ENCODE measurements around the gene C3orf20. TPM values are rescaled to one million over a fixed set of nuclear protein-coding genes. Genes with fewer than 3 reads are reported as not detected.
"Not testable (repeated sequence)": the region's sequence is repeated elsewhere in the genome, so short reads cannot be mapped to it uniquely, and the experiment has no call there.

C3orf20 gene
- total RNA-seq, 4 donors from 2014 or later: not detected

DNA sequence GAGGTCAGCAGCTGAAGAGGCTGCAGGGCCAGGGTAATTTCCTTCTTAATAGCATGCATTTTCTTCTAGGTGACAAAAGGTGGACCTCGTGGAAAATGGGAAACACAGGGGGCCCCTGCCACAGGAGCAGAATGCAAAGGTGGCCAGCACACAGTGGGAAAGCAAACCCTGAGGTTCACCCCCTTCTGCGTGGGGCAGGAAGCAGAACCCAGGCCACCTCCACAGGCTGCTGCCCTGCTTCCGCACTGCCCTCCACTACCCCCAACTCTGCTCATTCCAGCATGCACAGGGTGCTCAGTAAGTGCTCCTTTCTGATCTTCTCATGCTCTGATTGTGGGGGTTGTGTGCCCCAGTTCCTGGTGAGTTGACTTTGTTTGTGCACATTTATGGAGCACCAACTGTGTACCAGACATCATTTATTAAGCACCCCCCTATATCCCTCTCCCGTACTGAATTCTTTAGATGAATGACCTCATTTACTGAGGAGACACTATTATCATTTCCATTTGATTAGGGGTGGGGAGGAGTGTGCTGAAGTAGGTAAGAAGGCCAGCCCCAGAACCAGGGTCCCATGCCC is 131.1 kb downstream of the C3orf20 start:
- 46 to 49% methylated on average over 4 of the region's 4 CpGs for WGBS, 2 donors
- no peak for DNase-seq (ENCODE audit: low spot score in 2 of 2)

DNA sequence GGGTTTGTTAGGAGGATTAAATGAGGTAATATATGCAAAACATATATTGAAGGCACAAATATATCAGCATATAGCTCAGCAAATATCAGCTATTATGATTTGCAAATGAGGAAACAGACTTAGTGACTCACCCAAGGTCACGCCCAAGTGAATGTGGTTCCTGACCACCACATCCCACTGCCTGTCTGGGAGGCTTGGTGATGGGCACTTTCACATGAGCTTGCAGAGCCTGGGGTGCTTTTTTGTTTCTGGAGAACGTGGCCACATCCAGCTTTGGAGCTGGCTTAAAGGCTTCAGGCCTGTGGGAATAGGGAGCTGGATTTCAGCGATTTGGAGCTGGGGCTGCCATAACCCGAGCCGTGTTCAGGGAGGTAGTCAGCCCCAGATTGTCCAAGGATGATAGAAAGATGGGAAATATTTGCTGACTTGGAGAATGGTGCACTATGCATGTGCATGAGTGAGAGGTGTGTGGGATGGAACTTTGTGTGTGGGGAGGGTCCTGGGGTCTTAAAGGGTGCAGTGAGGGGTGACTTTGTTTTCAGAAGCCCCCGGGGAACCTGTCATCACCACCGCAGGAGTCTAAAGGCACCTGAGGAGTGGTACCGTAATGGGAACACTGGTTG is 131.8 kb downstream of the C3orf20 start:
- H3K4me3 ChIP-seq: no peak overlapping the region
- DNase-seq (ENCODE audit: low spot score in 2 of 2): no peak
- H3K27ac ChIP-seq: no peak overlapping the region
- TF ChIP-seq POLR2A (IDR thresholded peaks at IDR 0.05) (no peak), EP300 (IDR thresholded peaks at IDR 0.05) (no peak)
- TF ChIP-seq, protein P1, sequence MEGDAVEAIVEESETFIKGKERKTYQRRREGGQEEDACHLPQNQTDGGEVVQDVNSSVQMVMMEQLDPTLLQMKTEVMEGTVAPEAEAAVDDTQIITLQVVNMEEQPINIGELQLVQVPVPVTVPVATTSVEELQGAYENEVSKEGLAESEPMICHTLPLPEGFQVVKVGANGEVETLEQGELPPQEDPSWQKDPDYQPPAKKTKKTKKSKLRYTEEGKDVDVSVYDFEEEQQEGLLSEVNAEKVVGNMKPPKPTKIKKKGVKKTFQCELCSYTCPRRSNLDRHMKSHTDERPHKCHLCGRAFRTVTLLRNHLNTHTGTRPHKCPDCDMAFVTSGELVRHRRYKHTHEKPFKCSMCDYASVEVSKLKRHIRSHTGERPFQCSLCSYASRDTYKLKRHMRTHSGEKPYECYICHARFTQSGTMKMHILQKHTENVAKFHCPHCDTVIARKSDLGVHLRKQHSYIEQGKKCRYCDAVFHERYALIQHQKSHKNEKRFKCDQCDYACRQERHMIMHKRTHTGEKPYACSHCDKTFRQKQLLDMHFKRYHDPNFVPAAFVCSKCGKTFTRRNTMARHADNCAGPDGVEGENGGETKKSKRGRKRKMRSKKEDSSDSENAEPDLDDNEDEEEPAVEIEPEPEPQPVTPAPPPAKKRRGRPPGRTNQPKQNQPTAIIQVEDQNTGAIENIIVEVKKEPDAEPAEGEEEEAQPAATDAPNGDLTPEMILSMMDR (IDR thresholded peaks at IDR 0.05): no peak
- H3K4me1 ChIP-seq: peaks cover 0 to 34% (median 0%) of the 10 kb centered on the region in 4 donors
- no peaks in the 10 kb centered on the region for H3K9me3 ChIP-seq
- H3K36me3 ChIP-seq: no peaks in the 10 kb centered on the region
- peaks cover 0 to 12% of the 10 kb centered on the region in 2 donors for H3K27me3 ChIP-seq
- 59 to 63% methylated on average over 8 of the region's 8 CpGs for WGBS, 2 donors

More for the DNA sequence above, 131.1 kb downstream of the C3orf20 start:
- Histone ChIP-seq H3K27ac (no peak overlapping the region), H3K9me3 (no peaks in the 10 kb centered on the region), H3K4me3 (no peak overlapping the region), H3K36me3 (no peaks in the 10 kb centered on the region), H3K27me3 (peaks cover 0 to 10% of the 10 kb centered on the region in 2 donors), H3K4me1 (peaks cover 0 to 29% (median 0%) of the 10 kb centered on the region in 4 donors)
- TF ChIP-seq, protein P1 (IDR thresholded peaks at IDR 0.05): no peak
- no peak for TF ChIP-seq EP300 (IDR thresholded peaks at IDR 0.05)
- TF ChIP-seq POLR2A (IDR thresholded peaks at IDR 0.05): no peak

DNA sequence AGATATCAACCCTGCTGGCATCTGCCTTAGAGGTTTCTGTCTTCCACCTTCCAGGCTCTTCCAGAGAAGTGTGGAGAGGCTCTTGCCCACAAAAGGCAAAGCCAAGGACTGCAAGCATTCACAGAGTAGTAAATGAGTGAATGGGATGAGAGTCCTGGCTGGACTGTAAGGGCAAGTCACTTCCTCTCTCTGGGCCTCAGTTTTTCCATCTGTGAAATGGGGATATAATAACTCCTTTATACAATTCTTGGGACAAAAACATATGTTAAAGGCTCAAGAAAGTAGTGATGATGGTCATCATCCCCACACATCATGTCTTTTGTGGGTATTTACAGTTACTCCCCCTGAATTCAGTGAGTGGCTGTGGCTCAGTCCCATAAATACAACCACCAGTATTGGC is 133.1 kb downstream of the C3orf20 start:
- Histone ChIP-seq H3K36me3 (no peaks in the 10 kb centered on the region), H3K27me3 (peaks cover 0 to 12% of the 10 kb centered on the region in 2 donors), H3K4me1 (peaks cover 0 to 45% (median 2%) of the 10 kb centered on the region in 4 donors)

DNA sequence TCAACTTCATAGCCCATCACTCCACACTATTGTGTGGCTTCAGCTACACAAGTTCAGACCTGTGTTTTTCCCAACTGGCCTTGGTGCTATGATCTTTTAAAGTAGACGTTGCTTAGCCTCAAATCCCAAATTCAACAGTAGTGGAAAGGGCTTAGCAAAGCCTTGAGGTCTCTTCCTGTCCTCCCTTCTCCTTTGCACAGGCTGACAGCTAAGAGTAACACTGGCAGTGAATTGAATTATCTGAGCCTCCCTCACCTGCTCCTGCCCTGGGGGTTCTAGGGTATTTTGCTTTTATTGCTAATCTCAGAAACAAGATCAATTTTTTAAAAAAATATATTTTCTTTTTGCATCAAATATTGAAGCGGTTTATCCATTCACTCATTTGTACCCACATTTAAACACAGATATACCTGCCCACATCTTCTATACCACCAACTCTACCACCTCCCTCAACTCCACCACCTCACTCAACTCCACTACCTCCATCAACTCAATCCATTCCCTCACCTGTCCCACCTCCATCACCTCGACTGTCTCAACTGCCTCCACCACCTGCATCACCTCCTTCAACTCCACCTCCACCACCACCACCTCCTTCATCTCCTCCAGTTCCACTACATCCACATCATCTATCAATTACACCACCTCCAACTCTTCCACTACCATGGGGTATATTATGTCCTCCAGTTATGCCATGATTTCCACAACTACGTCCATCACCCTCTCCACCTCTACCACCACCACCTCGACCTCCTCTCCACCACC is 133.7 kb downstream of the C3orf20 start:
- H3K4me3 ChIP-seq: no peak overlapping the region
- TF ChIP-seq, protein P1 (IDR thresholded peaks at IDR 0.05): no peak
- TF ChIP-seq EP300 (IDR thresholded peaks at IDR 0.05) (no peak), POLR2A (IDR thresholded peaks at IDR 0.05) (no peak)
- H3K36me3 ChIP-seq: no peaks in the 10 kb centered on the region
- no peaks in the 10 kb centered on the region for H3K9me3 ChIP-seq
- WGBS, 2 donors: 82 to 83% methylated on average over 5 of the region's 5 CpGs
- DNase-seq (ENCODE audit: low spot score in 2 of 2): no peak
- peaks cover 0 to 12% of the 10 kb centered on the region in 2 donors for H3K27me3 ChIP-seq
- H3K27ac ChIP-seq: no peak overlapping the region
- H3K4me1 ChIP-seq: peaks cover 0 to 49% (median 2%) of the 10 kb centered on the region in 4 donors

More for the DNA sequence above, 133.1 kb downstream of the C3orf20 start:
- Histone ChIP-seq H3K27ac (no peak overlapping the region), H3K4me3 (no peak overlapping the region), H3K9me3 (no peaks in the 10 kb centered on the region)
- TF ChIP-seq POLR2A (IDR thresholded peaks at IDR 0.05) (no peak), EP300 (IDR thresholded peaks at IDR 0.05) (no peak)
- TF ChIP-seq, protein P1 (IDR thresholded peaks at IDR 0.05): no peak
- no peak for DNase-seq (ENCODE audit: low spot score in 2 of 2)

DNA sequence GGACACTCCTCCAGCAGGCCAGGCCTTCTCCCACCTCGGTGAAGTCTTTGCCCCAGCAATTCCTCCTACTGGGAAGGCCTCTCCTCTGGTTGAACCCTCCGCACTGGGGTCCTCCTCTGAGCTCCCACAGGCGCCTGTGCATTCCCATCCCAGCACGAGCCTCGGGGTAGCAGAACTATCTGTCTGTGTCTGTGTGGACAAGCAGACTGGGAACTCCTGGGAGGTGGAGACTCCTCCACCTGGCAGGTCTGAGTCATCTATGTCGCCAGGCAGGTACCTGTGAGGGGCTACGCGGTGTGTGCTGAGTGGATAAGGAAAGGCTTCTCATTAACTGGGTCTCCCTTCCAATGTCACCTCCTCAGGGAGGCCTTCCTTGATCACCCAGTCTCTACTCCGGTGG is 134.7 kb downstream of the C3orf20 start:
- WGBS, 2 donors: 67 to 75% methylated on average over 8 to 9 of the region's 9 CpGs
- H3K36me3 ChIP-seq; DNase-seq (ENCODE audit: low spot score in 2 of 2); H3K9me3 ChIP-seq: not testable (repeated sequence)
- Histone ChIP-seq H3K27me3 (peaks cover 0 to 12% of the 10 kb centered on the region in 2 donors), H3K4me3 (peak overlapping the region in 1 of 4 donors; percentile 69), H3K4me1 (peaks cover 0 to 49% (median 2%) of the 10 kb centered on the region in 4 donors), H3K27ac (peak overlapping the region in 2 of 4 donors; percentile 62 to 72)

Measured in tibial nerve (tissue), 4 donors.